Stimulated activated CD8-positive, alpha-beta memory T cell treated with anti-CD3 and anti-CD28 coated beads, Interleukin-7, amount 100 ng/mL, for 48 hours (primary cell): ENCODE data around the gene CDH11.
A peak's percentile ranks its signal among the peaks of the same experiment; 100 is the strongest.

Source experiments
- DNase-seq, 2 donors: peaks; one replicate each; pipeline ENCODE4 v3.0.0-alpha.2; 2020; ENCODE audit warnings: low read depth in 1 of 2; ENCODE audit errors: extremely low read depth in 1 of 2

The CDH11 gene

DNA sequence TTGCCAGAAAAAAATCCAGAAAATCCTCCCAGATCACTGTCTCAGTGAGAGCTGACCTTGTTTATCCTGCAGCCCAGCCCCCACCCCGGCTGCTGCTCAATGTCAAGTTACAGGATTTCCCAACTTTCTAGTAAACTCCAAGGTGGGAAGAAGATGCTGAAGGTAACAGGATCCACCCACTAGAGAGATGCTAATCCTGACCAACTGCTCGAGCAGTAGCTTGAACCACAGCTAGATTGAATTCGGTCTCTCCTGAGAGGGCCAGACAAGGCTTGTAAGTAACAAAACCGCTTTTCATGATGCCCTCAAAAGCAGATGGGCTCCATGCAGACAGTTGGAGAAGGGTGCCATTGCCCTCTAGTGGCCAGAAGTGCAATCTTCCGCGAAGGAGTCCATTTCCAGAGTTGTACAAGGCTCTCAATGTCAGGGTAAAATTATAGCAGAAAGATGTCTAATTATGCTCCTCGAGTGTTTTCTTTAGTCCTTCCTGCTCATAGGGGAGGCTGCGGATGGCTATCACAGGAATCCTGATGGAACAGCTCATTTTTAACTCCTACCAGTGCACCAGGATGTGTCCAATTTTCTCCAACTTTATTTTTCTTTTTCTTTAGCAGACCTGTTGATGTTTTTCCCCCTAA is 3.9 kb downstream of the CDH11 start:
- DNase-seq = peak in 1 of 2 donors; percentile 12

- DNase-seq = no peak
Observed at GRCh38 chr16:65116818-65117430, 4.9 kb downstream of the CDH11 start.

GRCh38 chr16:65116216-65116615 is 5.6 kb downstream of the CDH11 start:
- DNase-seq = no peak

DNA sequence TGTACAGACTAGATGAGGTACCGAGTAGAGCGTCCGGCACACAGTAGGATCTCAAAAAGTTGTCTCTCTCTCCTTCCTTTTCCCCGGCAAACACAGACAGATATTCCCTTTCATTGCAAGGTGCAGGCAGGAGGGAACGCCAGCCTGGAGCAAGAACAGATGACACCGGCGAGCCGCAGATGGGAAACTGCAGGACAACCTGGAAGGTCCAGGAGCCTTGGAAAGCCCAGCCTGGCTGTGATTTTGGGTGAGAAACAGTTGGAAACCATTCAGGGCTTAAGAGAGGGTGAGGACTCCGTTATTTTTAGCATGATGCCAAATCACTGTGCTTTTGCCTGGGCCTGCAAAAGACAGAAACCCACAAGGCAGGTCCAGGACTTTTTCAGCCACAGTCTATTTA is 7.3 kb downstream of the CDH11 start:
- DNase-seq = no peak

GRCh38 chr16:65113441-65113840 is 8.4 kb downstream of the CDH11 start:
- DNase-seq = no peak

GRCh38 chr16:65111306-65111705 is 10.6 kb downstream of the CDH11 start:
- DNase-seq = no peak

DNA sequence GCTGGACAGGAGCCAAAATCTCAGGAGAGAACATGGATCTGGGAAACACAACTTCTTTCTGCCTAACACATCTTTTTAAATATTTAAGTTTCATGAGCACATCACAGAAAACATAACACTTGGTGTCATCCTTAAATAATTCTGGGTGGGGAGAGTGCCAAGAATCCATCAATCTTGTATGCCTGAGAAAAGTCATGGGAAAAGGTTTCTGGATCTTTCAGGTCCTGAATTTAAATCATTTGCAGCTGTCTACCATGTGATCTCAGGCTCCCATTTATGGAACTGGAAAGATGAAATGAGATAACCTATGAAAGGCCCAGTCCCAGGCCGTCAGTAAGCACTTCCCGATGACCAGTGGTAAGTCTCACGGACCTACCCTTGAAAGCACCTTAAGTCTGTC is 15.1 kb downstream of the CDH11 start:
- no peak for DNase-seq

DNA sequence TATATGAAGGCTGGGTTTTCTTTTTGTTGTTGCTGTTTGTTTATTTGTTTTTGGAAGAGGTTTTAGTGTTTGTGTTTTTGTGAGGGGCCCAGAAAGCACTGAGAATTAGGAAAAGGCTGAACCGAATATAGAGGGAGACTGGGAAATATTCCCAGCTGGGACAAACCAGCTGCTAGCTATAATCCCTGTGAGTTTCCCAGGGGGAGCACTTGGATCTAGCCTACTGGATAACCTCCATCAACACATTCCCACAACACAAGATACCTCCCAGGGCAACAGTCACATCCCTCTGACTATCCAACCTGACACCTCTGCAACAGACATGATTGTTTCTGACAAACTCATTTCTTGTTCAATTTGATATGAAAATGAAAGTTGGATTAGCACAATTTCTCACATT is 16.7 kb downstream of the CDH11 start:
- DNase-seq = no peak

- no peak for DNase-seq
Observed at GRCh38 chr16:65104471-65104870, 17.4 kb downstream of the CDH11 start.

DNA sequence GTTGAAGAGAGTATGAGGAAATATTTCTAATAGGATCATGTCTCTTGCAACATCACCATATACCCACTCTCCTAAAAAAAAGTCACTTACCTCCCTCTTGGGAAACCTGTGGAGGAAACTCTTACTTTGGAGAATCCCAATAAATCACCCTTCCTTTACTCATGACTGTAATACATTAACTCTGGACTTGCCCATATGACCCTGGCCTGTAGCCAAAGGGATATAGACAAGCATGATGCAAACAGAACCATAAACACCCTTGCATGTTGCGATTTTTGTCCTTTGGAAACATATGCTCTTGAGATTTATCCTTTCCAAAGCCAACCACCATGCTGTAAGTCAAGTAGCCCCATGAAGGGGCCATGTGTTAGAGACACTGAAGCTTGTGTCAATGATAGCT is 19.5 kb downstream of the CDH11 start:
- no peak for DNase-seq

DNA sequence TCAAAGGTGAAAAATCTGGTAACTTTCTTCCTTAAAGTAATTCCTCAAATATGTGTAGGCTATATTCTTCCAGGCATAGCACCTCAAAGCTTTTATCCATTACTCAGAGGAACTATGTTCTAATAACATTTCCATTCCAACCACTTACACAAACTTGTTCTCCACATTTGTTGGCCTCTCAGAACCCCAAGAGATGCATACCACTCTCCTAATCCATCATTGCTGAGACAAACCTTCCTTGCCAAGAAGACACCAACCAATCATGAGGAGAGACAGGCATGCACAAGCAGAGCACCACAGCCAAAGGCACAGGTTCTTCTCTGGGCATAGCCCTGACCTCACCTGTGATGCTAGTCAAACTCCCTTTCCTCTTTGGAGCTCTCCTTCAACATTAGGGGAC is 20.9 kb downstream of the CDH11 start:
- DNase-seq = no peak

DNA sequence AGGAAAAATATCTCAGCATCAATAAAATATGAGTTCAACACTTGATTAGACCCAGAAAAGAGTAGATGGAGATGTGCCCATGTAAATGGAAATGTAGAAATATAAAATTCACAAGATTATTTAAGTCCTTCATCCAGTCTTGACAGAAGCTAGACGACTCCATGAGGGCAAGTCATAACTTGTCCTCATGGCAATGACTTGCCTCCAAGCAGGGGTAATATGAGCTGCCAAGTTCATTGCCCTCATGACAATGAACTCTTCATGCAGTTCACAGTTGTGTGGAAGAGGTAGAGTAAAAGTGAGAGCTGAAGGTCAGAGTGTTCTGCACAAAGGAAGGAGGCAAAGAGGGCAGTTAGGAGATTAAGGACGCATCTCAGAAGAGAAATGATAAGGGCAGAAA is 22.3 kb downstream of the CDH11 start:
- no peak for DNase-seq

GRCh38 chr16:65098916-65099315 is 22.9 kb downstream of the CDH11 start:
- DNase-seq = no peak

DNA sequence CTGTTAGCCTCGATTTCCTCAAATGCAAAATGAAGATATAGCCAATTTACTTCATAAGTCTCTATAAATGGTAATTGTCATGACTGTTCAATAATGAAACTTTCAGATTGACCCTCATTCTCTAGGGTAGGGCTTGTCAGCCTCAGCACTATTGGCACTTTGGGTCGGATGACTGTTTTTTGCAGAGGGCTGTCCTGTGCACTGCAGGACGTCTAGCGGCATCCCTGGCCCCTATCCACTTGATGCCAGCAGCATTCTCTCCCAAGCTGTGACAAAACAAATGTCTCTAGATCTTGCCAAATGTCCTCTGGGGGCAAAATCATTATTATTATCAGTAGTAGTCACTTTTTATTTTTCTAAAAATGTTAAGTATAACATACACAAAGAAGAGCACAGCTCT is 24.6 kb downstream of the CDH11 start:
- no peak for DNase-seq

DNA sequence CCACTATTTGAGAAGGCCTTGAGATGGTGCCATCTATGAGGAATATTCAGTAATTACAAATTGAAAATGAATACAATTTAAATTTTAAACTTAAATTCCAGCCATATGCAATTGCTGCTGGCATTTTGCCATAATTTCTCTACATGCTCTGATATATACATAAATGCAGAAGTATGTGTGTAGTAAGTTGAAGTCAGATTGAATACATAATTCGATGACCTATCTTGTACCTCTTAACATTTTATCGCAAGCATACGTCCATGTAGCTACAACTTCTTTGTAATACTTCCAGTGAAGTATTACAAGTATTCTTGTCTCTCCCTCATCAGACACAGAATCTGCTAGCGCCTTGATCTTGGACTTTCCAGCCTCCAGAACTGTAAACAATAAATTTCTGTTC is 26.0 kb downstream of the CDH11 start:
- no peak for DNase-seq

GRCh38 chr16:65095090-65095728 is 26.7 kb downstream of the CDH11 start:
- DNase-seq = no peak

GRCh38 chr16:65094009-65094408 is 27.9 kb downstream of the CDH11 start:
- DNase-seq = no peak

DNA sequence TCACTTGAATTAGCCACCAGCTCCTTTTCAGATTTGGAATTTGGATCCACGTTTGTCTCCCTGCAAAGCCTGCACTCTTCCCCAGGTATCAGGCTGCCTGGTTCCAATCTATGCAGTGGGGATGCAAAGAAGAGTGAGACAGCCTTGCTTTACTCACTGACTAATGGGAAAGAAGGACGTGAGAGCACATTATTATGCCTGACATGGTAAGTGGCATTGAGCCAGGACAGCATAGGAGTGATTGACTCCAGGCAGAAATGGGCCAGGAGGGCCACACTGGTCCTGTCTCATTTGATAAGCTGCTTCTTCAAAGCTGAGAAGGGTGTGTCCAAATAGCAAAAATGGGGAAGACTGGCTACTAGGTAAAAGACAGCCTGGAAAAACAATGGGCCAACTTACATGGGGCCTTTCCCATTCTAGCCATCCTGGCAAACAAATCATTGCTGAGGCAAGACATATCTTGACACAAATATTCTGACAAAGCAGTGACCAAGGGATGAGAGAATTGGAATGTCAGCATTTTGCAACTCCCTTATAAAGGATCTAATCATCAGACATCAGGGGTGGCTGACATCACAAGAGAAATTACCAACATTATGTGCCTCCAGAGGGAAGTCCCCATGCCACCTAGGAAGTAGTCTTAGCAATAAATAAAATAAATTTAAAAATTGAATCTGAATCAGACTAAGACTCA is 38.6 kb downstream of the CDH11 start:
- DNase-seq = no peak

DNA sequence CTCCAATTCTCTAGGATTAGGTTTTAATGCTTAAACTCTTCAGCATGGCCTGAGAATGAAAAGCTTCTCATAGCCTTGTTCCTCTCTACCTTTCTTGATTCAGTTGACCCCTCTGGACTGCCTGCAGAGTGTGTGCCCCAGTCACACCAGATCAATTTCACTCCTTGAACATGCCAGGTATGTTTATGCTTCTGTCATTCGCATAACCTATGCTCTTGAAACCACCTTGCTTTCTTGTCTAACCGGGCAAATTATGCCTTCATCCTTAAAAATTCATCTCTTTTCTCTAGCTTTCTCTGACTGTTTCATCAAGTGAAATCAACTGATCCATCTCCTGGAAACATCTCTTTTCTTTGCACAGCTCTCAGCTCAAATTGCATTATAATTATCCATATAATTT is 42.3 kb downstream of the CDH11 start:
- DNase-seq = no peak

- no peak for DNase-seq
Observed at GRCh38 chr16:65077181-65077580, 44.7 kb downstream of the CDH11 start.

DNA sequence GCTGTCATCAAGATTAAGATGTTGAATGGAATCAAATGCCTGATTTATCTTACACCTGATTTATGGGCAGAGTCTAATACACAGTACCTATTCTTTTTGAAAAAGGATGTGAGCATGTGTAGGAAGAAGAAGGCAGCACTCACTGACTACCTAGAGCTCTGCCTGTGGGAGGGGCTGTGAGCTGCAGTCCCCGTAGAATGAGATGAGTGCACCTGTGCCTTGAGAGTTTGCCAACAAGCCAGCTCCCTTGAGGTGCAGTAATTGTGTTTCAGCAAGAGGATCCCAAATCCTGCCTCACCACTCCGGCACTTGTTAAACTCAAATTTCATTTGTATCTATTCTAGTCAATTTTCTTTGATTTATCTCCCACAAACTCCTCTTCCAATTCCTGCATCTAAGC is 46.0 kb downstream of the CDH11 start:
- DNase-seq = no peak
